IPS DF 6.9 (cell line): ENCODE measurements around the gene HPN.

ENCODE experiments used
- DNase-seq: peaks from one replicate; pipeline ENCODE4 v3.0.0-alpha.2; 2013; ENCODE audit warnings: low read depth, low spot score
- H3K27ac ChIP-seq: one replicate; pipeline ENCODE4 v1.5.1; 2013; ENCODE audit warnings: low read length, control low read depth
- H3K27me3 ChIP-seq: 2 replicates; pipeline ENCODE4 v1.6.1; 2013; ENCODE audit warnings: mild to moderate bottlenecking, low read length; ENCODE audit not compliant: control insufficient read depth, insufficient read depth
- H3K36me3 ChIP-seq: 2 replicates; pipeline ENCODE4 v1.6.1; 2013; ENCODE audit warnings: low read length; ENCODE audit not compliant: control insufficient read depth, insufficient read depth
- H3K4me1 ChIP-seq: 2 replicates; pipeline ENCODE4 v1.6.1; 2013; ENCODE audit warnings: low read length; ENCODE audit not compliant: control insufficient read depth, insufficient read depth
- H3K4me3 ChIP-seq: 2 replicates; pipeline ENCODE4 v1.5.1; 2013; ENCODE audit warnings: mild to moderate bottlenecking, low read length
- H3K9me3 ChIP-seq: 2 replicates; pipeline ENCODE4 v1.6.1; 2013; ENCODE audit warnings: low read length, inconsistent platforms; ENCODE audit not compliant: control insufficient read depth, insufficient read depth
- WGBS: extraction: QIAGEN DNeasy Blood & Tissue Kit; methylation state at CpG from one replicate; pipeline ENCODE4 v1.1.7; 2013; ENCODE audit warnings: mixed read lengths, missing lambda C conversion rate; ENCODE audit not compliant: insufficient read length, insufficient coverage; 5-methylcytosine and 5-hydroxymethylcytosine counted together

The HPN gene

GRCh38 chr19:35106898-35107541 lies 65.5 kb downstream of the HPN start:
- Histone ChIP-seq H3K4me3 (no peak overlapping the region), H3K27ac (no peak overlapping the region), H3K4me1 (peaks cover 2% of the 10 kb centered on the region), H3K9me3 (no peaks in the 10 kb centered on the region), H3K36me3 (no peaks in the 10 kb centered on the region), H3K27me3 (no peaks in the 10 kb centered on the region)
- no peak for DNase-seq
- no CpG with 5 or more reads among the region's 2 CpGs for WGBS

DNA sequence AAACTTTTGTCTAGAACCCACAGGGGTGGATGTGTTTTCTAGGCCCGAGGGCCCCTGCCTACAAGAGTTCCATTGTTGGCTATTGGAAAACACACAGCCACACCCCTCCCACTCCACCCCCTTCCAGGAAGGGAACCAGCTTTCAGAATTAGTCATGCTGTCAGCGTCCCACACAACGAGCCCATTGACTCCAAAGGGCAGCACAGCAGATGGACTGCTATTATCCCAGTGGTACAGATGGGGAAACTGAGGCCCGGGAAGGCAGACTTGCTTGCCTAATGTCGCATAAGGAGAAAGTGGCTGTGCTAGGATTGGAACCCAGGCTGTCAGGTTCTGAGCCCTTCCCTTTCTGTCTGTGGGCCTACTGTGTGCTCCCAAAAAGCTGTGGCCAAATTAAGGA lies 66.0 kb downstream of the HPN start:
- no peak overlapping the region for H3K27ac ChIP-seq
- H3K9me3 ChIP-seq: no peaks in the 10 kb centered on the region
- WGBS: no CpG with 5 or more reads among the region's 5 CpGs
- H3K27me3 ChIP-seq: no peaks in the 10 kb centered on the region
- peaks cover 2% of the 10 kb centered on the region for H3K4me1 ChIP-seq
- no peak overlapping the region for H3K4me3 ChIP-seq
- no peak for DNase-seq
- no peaks in the 10 kb centered on the region for H3K36me3 ChIP-seq

GRCh38 chr19:35108730-35109129 lies 67.2 kb downstream of the HPN start:
- H3K4me1 ChIP-seq: peaks cover 2% of the 10 kb centered on the region
- no CpG with 5 or more reads among the region's 11 CpGs for WGBS
- no peak overlapping the region for H3K27ac ChIP-seq
- no peaks in the 10 kb centered on the region for H3K27me3 ChIP-seq
- H3K4me3 ChIP-seq: no peak overlapping the region
- no peaks in the 10 kb centered on the region for H3K9me3 ChIP-seq
- DNase-seq: no peak
- no peaks in the 10 kb centered on the region for H3K36me3 ChIP-seq

- Histone ChIP-seq H3K4me3 (no peak overlapping the region), H3K36me3 (no peaks in the 10 kb centered on the region), H3K27me3 (no peaks in the 10 kb centered on the region), H3K9me3 (no peaks in the 10 kb centered on the region), H3K4me1 (peaks cover 2% of the 10 kb centered on the region), H3K27ac (no peak overlapping the region)
- no peak for DNase-seq
- WGBS: no CpG with 5 or more reads among the region's 22 CpGs
Measured at GRCh38 chr19:35109395-35110112, 68.0 kb downstream of the HPN start.

GRCh38 chr19:35110974-35111373 lies 69.5 kb downstream of the HPN start:
- H3K9me3 ChIP-seq: no peaks in the 10 kb centered on the region
- WGBS: no CpG with 5 or more reads among the region's 9 CpGs
- H3K4me3 ChIP-seq: no peak overlapping the region
- no peaks in the 10 kb centered on the region for H3K36me3 ChIP-seq
- H3K27me3 ChIP-seq: no peaks in the 10 kb centered on the region
- no peak overlapping the region for H3K27ac ChIP-seq
- DNase-seq: no peak
- H3K4me1 ChIP-seq: peaks cover 2% of the 10 kb centered on the region

GRCh38 chr19:35112995-35113688 lies 71.6 kb downstream of the HPN start:
- H3K36me3 ChIP-seq: no peaks in the 10 kb centered on the region
- DNase-seq: no peak
- H3K27ac ChIP-seq: no peak overlapping the region
- peaks cover 2% of the 10 kb centered on the region for H3K4me1 ChIP-seq
- WGBS: no CpG with 5 or more reads among the region's 15 CpGs
- H3K9me3 ChIP-seq: no peaks in the 10 kb centered on the region
- H3K4me3 ChIP-seq: no peak overlapping the region
- H3K27me3 ChIP-seq: no peaks in the 10 kb centered on the region

- WGBS: no CpG with 5 or more reads among the region's 23 CpGs
- peak; percentile 80 for DNase-seq
- Histone ChIP-seq H3K36me3 (no peaks in the 10 kb centered on the region), H3K4me3 (no peak overlapping the region), H3K4me1 (peaks cover 2% of the 10 kb centered on the region), H3K27ac (no peak overlapping the region), H3K27me3 (no peaks in the 10 kb centered on the region), H3K9me3 (no peaks in the 10 kb centered on the region)
Measured at GRCh38 chr19:35114353-35115176, 73.0 kb downstream of the HPN start.

- Histone ChIP-seq H3K4me1 (no peaks in the 10 kb centered on the region; the same call in 1 of the 2 replicates), H3K9me3 (no peaks in the 10 kb centered on the region), H3K27me3 (no peaks in the 10 kb centered on the region), H3K27ac (no peak within 1 kb of the TSS), H3K4me3 (no peak within 1 kb of the TSS), H3K36me3 (no peaks in the 10 kb centered on the region)
- no CpG with 5 or more reads among the region's 14 CpGs for WGBS
- no peak for DNase-seq
Measured at GRCh38 chr19:35115177-35115951, 73.8 kb downstream of the HPN start, which contains the start of gene FXYD3. Gene FXYD3, plus strand, starts transcription at chr19:35115823. Its CDS starts 3,554 bp downstream, at chr19:35119377.
